HepG2 (cell line): ENCODE data around the gene SNRNP200. TPM values are rescaled to one million over a fixed set of nuclear protein-coding genes. Genes with fewer than 3 reads are reported as not detected.

ENCODE experiments used
- ATAC-seq: fragments of 200-7000 bp; cut with Tn5 transposase; 3 replicates; pipeline ENCODE4 v1.9.1; 2020; ENCODE audit warnings: mild to moderate bottlenecking, moderate library complexity
- BruUV-seq: library from RNA; stranded (reverse); fragments of 400-500 nt; replicated peaks from 2 replicates; lab custom pipeline; 2021; lab: Mats Ljungman, UMichigan
- CTCF ChIA-PET: fragments of 300-600 bp; formaldehyde crosslinking; extraction: SDS; loops from one replicate; lab custom pipeline; 2021; ENCODE audit warnings: low total read pairs, inconsistent platforms, low intra/inter-chr PET ratio; lab: Yijun Ruan, JAX
- POLR2A ChIA-PET: fragments of 350-600 bp; sonication (Branson Sonifier 250); formaldehyde crosslinking; loops from one replicate; lab custom pipeline; 2020; ENCODE audit warnings: antibody characterized with exemption, inconsistent platforms; lab: Yijun Ruan, JAX
- DNase-seq: peaks from one replicate; pipeline ENCODE4 v3.0.0-alpha.2; 2015; ENCODE audit warnings: low spot score
- FAIRE-seq: peaks from 3 replicates; lab custom pipeline; 2011; peaks lifted over from hg19 to GRCh38; lab: Jason Lieb, UNC
- H2AFZ ChIP-seq: one replicate; pipeline ENCODE4 v1.6.1; 2011; ENCODE audit warnings: low read length, inconsistent platforms
- H3K27ac ChIP-seq: fragments of 300-600 bp; 3 replicates; pipeline ENCODE4 v1.8.0; 2011; ENCODE audit warnings: mixed run types, mild to moderate bottlenecking, mixed read lengths, low read length, inconsistent platforms; ENCODE audit not compliant: insufficient read depth; ENCODE audit errors: extremely low read length
- H3K27me3 ChIP-seq, 2 experiments: fragments of 200-600 bp in 1 of 2; 2 replicates in 1 of 2; 3 replicates in 1 of 2; pipeline versions ENCODE4 v1.6.0 to v1.8.0; 2011; ENCODE audit warnings: low read length in 2 of 2, mild to moderate bottlenecking in 2 of 2, moderate library complexity in 2 of 2, inconsistent platforms in 1 of 2; ENCODE audit not compliant: insufficient read depth in 2 of 2, control insufficient read depth in 1 of 2
- H3K36me3 ChIP-seq, 2 experiments: fragments of 200-600 bp in 1 of 2; replicated peaks in 1 of 2; 2 replicates in 1 of 2; 3 replicates in 1 of 2; pipeline versions ENCODE4 v1.5.1 to v1.8.0; 2011; ENCODE audit warnings: low read length in 2 of 2, inconsistent platforms in 1 of 2; ENCODE audit not compliant: insufficient read depth in 2 of 2, control insufficient read depth in 1 of 2
- H3K4me1 ChIP-seq: 2 replicates; pipeline ENCODE4 v1.5.1; 2012; ENCODE audit warnings: low read length, inconsistent platforms; ENCODE audit not compliant: insufficient read depth
- H3K4me2 ChIP-seq: 2 replicates; pipeline ENCODE4 v1.6.0; 2011; ENCODE audit warnings: low read depth, low read length, inconsistent platforms
- H3K4me3 ChIP-seq, 3 experiments: fragments of 200-600 bp in 1 of 3; sonication (generic), shearing (Covaris generic) in 1 of 3; replicated peaks in 1 of 3; 2 replicates each; pipeline ENCODE4 v1.5.1; 2011 to 2016; ENCODE audit warnings: low read length in 3 of 3, inconsistent platforms in 2 of 3, low read depth in 2 of 3, mild to moderate bottlenecking in 2 of 3, control low read depth in 1 of 3, mixed read lengths in 1 of 3; ENCODE audit not compliant: insufficient read depth in 1 of 3
- H3K79me2 ChIP-seq: one replicate; pipeline ENCODE4 v1.6.1; 2011; ENCODE audit warnings: low read length, inconsistent platforms; ENCODE audit not compliant: insufficient read depth
- H3K9ac ChIP-seq: 2 replicates; pipeline ENCODE4 v1.6.0; 2011; ENCODE audit warnings: mild to moderate bottlenecking, low read depth, low read length, inconsistent platforms; ENCODE audit not compliant: insufficient read depth
- H3K9me3 ChIP-seq: 2 replicates; pipeline ENCODE4 v1.5.1; 2012; ENCODE audit warnings: mild to moderate bottlenecking, low read length
- H4K20me1 ChIP-seq: 2 replicates; pipeline ENCODE4 v1.6.0; 2011; ENCODE audit warnings: inconsistent platforms, mild to moderate bottlenecking, low read length, moderate library complexity; ENCODE audit not compliant: insufficient read depth
- ATRX ChIP-seq: sonication (generic); formaldehyde crosslinking; IDR thresholded peaks from 2 replicates; pipeline ENCODE4 v1.4.0; 2020; ENCODE audit warnings: missing genetic modification reagents, borderline replicate concordance
- DR1 ChIP-seq: sonication (generic); formaldehyde crosslinking; IDR thresholded peaks from 2 replicates; pipeline ENCODE4 v1.8.0; 2021; ENCODE audit warnings: mild to moderate bottlenecking, missing genetic modification reagents, inconsistent platforms
- EP300 ChIP-seq, 3 experiments: sonication (generic) in 1 of 3; formaldehyde crosslinking in 1 of 3; IDR thresholded peaks; 2 replicates each; pipeline versions ENCODE4 v1.5.1 to v1.6.1; 2011 to 2020; ENCODE audit warnings: low read depth in 2 of 3, low read length in 2 of 3, borderline replicate concordance in 1 of 3, improper control_type of control experiment in 1 of 3, mild to moderate bottlenecking in 1 of 3, missing genetic modification reagents in 1 of 3, moderate library complexity in 1 of 3
- IKZF1 ChIP-seq: fragments of 450-650 bp; IDR thresholded peaks from 2 replicates; pipeline ENCODE4 v1.7.1; 2016
- JUN ChIP-seq: sonication (generic); formaldehyde crosslinking; IDR thresholded peaks from 2 replicates; pipeline ENCODE4 v1.4.0; 2020; ENCODE audit warnings: mild to moderate bottlenecking, missing genetic modification reagents
- PHF20 ChIP-seq: sonication (generic); formaldehyde crosslinking; IDR thresholded peaks from 2 replicates; pipeline ENCODE4 v1.5.0; 2020; ENCODE audit warnings: mild to moderate bottlenecking, missing genetic modification reagents
- SMAD3 ChIP-seq: sonication (generic); formaldehyde crosslinking; IDR thresholded peaks from 2 replicates; pipeline ENCODE4 v1.4.0; 2020; ENCODE audit warnings: missing genetic modification reagents
- SRY ChIP-seq: sonication (generic); formaldehyde crosslinking; IDR thresholded peaks from 2 replicates; pipeline ENCODE4 v1.8.0; 2022; ENCODE audit warnings: mild to moderate bottlenecking, missing genetic modification reagents
- ZFY ChIP-seq: sonication (generic); formaldehyde crosslinking; IDR thresholded peaks from 2 replicates; pipeline ENCODE4 v1.4.0; 2020; ENCODE audit warnings: missing genetic modification reagents
- ZNF549 ChIP-seq: sonication (generic); formaldehyde crosslinking; IDR thresholded peaks from 2 replicates; pipeline ENCODE4 v1.5.0; 2020; ENCODE audit warnings: missing genetic modification reagents
- ZNF607 ChIP-seq: sonication (generic); formaldehyde crosslinking; IDR thresholded peaks from 2 replicates; pipeline ENCODE4 v1.5.1; 2020; ENCODE audit warnings: missing genetic modification reagents, mild to moderate bottlenecking, borderline replicate concordance
- ZNF773 ChIP-seq: sonication (generic); formaldehyde crosslinking; IDR thresholded peaks from 2 replicates; pipeline ENCODE4 v1.4.0; 2020; ENCODE audit warnings: missing genetic modification reagents, borderline replicate concordance
- ZNF788 ChIP-seq: sonication (generic); formaldehyde crosslinking; IDR thresholded peaks from 2 replicates; pipeline ENCODE4 v1.5.0; 2020; ENCODE audit warnings: mild to moderate bottlenecking, missing genetic modification reagents, borderline replicate concordance
- WGBS: methylation state at CpG from one replicate; pipeline ENCODE4 v1.1.6; 2017; ENCODE audit warnings: low lambda C conversion rate; 5-methylcytosine and 5-hydroxymethylcytosine counted together
- in situ Hi-C: cut with HindIII; loops from 2 replicates; pipeline ENCODE4 v1.10.0; 2017; ENCODE audit warnings: low pct_unique_long_range_greater_than_20kb; ENCODE audit not compliant: extremely low pct_ligation_motif_present
- intact Hi-C: fragments of 100-400 bp; cut with micrococcal nuclease; formaldehyde crosslinking; loops from one replicate; pipeline ENCODE4 v1.10.0; 2022; ENCODE audit not compliant: unreplicated experiment
- polyA plus RNA-seq, 8 experiments: library from polyadenylated mRNA; depleted of rRNA in 3 of 8; stranded (reverse) in 7 of 8; unstranded in 1 of 8; fragments of >200 nt; fragmentation: Illumina TruSeq in 4 of 8; extraction: Trizol in 4 of 8; gene quantifications; 2 replicates each; pipeline versions ENCODE4 v1.2.1 to v1.2.3, GENCODE V29; 2011 to 2016; ENCODE audit warnings: low read depth in 4 of 8, missing spikeins in 1 of 8, mixed read lengths in 1 of 8; ENCODE audit not compliant: insufficient read depth in 1 of 8
- total RNA-seq, 5 experiments: library from RNA; depleted of rRNA; stranded (reverse); fragments of >200 nt; fragmentation: Illumina TruSeq; extraction: Trizol; gene quantifications; 2 replicates each; pipeline ENCODE4 v1.2.3, GENCODE V29; 2016; ENCODE audit warnings: low read depth in 1 of 5
- TF ChIP-seq, protein P1 (sequence below): sonication (generic); formaldehyde crosslinking; IDR thresholded peaks from 2 replicates; pipeline ENCODE4 v1.5.1; 2020; ENCODE audit warnings: missing genetic modification reagents, mild to moderate bottlenecking, borderline replicate concordance
- TF ChIP-seq, protein P2 (sequence below): sonication (generic); formaldehyde crosslinking; IDR thresholded peaks from 2 replicates; pipeline ENCODE4 v1.4.0; 2020; ENCODE audit warnings: missing genetic modification reagents
- TF ChIP-seq, protein P3 (sequence below): IDR thresholded peaks from 2 replicates; pipeline ENCODE4 v1.6.1; 2016; ENCODE audit warnings: missing biosample characterization, missing genetic modification reagents, low read depth
- TF ChIP-seq, protein P4 (sequence below): IDR thresholded peaks from 2 replicates; pipeline ENCODE4 v1.6.1; 2016; ENCODE audit warnings: missing genetic modification reagents, missing compliant biosample characterization
- TF ChIP-seq, protein P5 (sequence below): sonication (generic); formaldehyde crosslinking; IDR thresholded peaks from 2 replicates; pipeline ENCODE4 v1.4.0; 2020; ENCODE audit warnings: low read depth, mild to moderate bottlenecking, missing genetic modification reagents

Gene SNRNP200
- total and polyA plus RNA-seq, 2 of the 13 experiments (the other 11 are each of a cell fraction or from before 2014, with no cell fraction given): 99.0 to 232 TPM

DNA sequence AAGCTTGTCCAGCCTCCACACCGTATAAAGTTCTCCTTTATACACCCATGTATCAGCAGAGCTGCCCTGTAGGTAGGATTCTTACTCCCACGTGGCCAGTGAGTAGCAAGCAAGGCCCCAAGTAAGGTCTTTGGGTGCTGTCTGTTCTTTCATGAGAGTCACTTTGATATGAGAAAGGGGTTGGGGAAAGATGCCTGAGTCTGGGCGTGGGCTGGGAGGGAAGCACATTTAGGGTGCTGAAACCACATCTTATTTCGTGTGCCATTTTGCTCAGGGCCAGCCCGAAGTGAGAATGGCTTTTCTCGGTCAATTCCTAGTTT lies 19.3 kb upstream of the SNRNP200 start (continued):
- TF ChIP-seq SMAD3 (CRISPR knock-in tag): no peak
- TF ChIP-seq JUN (CRISPR knock-in tag): no peak
- TF ChIP-seq SRY (CRISPR knock-in tag): 0 out of 2 replicates have a peak, but pooled peaks have one; percentile 5
- no peak for TF ChIP-seq DR1

DNA sequence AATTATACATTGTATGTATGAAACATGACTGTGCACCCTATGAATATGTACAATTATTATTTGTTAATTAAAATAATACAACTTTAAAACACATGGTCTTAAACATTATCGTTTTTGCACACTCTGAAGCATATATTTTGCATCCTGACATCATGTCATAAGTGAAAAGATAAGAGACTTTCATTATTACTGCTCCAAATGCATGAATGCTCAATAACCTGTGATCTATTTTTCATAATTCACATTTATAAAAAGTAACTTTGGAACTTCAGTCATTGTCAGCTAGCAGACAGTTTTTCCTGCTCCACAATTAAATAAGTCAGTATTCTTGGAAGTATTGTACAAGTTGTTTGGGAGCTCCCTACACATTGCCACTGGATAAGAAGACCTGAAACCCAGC lies 18.5 kb upstream of the SNRNP200 start:
- Histone ChIP-seq H3K9me3 (no peaks in the 10 kb centered on the region), H2AFZ (no peak overlapping the region), H3K4me1 (peaks cover 48% of the 10 kb centered on the region), H3K27ac (no peak overlapping the region), H3K9ac (no peak overlapping the region), H3K4me3 (no peak overlapping the region), H3K4me2 (no peak overlapping the region), H3K36me3 (peaks cover 5 to 15% of the 10 kb centered on the region in 2 experiments; a peak in 4 of 5 replicates), H4K20me1 (no peaks in the 10 kb centered on the region), H3K79me2 (no peaks in the 10 kb centered on the region), H3K27me3 (peaks cover 7 to 29% of the 10 kb centered on the region in 2 experiments; a peak in 4 of 5 replicates)
- ATAC-seq (no peak), DNase-seq (no peak), FAIRE-seq (no peak)
- ChIA-PET POLR2A (interaction anchor here (3.6 kb wide), 1 partner anchor 11 kb away, joined by 43 read pairs; the partner anchor contains the start of gene NCAPH), CTCF (no interaction called here)
- intact Hi-C loops: loop anchor here (10.0 kb wide), 1 partner anchor 119 kb away; the partner anchor contains the start of gene STARD7
- 15% methylated on average over 1 of the region's 1 CpG for WGBS
- in situ Hi-C loops: no loop called here
- no TSS peak for BruUV-seq
- TF ChIP-seq ZNF773: no peak
- TF ChIP-seq ATRX (CRISPR knock-in tag): no peak
- TF ChIP-seq, protein P1, sequence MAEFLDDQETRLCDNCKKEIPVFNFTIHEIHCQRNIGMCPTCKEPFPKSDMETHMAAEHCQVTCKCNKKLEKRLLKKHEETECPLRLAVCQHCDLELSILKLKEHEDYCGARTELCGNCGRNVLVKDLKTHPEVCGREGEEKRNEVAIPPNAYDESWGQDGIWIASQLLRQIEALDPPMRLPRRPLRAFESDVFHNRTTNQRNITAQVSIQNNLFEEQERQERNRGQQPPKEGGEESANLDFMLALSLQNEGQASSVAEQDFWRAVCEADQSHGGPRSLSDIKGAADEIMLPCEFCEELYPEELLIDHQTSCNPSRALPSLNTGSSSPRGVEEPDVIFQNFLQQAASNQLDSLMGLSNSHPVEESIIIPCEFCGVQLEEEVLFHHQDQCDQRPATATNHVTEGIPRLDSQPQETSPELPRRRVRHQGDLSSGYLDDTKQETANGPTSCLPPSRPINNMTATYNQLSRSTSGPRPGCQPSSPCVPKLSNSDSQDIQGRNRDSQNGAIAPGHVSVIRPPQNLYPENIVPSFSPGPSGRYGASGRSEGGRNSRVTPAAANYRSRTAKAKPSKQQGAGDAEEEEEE (CRISPR knock-in tag): no peak
- no peak for TF ChIP-seq PHF20 (CRISPR knock-in tag)
- TF ChIP-seq ZFY (CRISPR knock-in tag): no peak
- no peak for TF ChIP-seq ZNF549 (CRISPR knock-in tag)
- TF ChIP-seq, protein P2, sequence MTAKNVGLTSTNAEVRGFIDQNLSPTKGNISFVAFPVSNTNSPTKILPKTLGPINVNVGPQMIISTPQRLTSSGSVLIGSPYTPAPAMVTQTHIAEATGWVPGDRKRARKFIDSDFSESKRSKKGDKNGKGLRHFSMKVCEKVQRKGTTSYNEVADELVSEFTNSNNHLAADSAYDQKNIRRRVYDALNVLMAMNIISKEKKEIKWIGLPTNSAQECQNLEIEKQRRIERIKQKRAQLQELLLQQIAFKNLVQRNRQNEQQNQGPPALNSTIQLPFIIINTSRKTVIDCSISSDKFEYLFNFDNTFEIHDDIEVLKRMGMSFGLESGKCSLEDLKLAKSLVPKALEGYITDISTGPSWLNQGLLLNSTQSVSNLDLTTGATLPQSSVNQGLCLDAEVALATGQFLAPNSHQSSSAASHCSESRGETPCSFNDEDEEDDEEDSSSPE (CRISPR knock-in tag): no peak
- no peak for TF ChIP-seq IKZF1
- TF ChIP-seq, protein P3, sequence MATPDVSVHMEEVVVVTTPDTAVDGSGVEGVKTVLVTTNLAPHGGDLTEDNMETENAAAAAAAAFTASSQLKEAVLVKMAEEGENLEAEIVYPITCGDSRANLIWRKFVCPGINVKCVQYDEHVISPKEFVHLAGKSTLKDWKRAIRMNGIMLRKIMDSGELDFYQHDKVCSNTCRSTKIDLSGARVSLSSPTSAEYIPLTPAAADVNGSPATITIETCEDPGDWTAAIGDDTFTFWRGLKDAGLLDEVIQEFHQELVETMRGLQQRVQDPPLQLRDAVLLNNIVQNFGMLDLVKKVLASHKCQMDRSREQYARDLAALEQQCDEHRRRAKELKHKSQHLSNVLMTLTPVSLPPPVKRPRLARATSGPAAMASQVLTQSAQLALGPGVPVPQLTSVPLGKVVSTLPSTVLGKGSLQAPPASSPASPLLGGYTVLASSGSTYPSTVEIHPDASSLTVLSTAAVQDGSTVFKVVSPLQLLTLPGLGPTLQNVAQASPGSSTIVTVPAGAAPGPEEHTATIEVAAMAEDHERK: no peak
- no peak for TF ChIP-seq ZNF788 (CRISPR knock-in tag)
- TF ChIP-seq, protein P4, sequence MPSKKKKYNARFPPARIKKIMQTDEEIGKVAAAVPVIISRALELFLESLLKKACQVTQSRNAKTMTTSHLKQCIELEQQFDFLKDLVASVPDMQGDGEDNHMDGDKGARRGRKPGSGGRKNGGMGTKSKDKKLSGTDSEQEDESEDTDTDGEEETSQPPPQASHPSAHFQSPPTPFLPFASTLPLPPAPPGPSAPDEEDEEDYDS (CRISPR knock-in tag): no peak
- no peak for TF ChIP-seq EP300 (IDR thresholded peaks at IDR 0.05; ENCODE audit: low read depth in 2 of 2, low read length in 2 of 2)
- no peak for TF ChIP-seq EP300 (CRISPR knock-in tag; IDR thresholded peaks at IDR 0.05; ENCODE audit: borderline replicate concordance)
- TF ChIP-seq, protein P5, sequence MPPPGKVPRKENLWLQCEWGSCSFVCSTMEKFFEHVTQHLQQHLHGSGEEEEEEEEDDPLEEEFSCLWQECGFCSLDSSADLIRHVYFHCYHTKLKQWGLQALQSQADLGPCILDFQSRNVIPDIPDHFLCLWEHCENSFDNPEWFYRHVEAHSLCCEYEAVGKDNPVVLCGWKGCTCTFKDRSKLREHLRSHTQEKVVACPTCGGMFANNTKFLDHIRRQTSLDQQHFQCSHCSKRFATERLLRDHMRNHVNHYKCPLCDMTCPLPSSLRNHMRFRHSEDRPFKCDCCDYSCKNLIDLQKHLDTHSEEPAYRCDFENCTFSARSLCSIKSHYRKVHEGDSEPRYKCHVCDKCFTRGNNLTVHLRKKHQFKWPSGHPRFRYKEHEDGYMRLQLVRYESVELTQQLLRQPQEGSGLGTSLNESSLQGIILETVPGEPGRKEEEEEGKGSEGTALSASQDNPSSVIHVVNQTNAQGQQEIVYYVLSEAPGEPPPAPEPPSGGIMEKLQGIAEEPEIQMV (CRISPR knock-in tag): no peak
- TF ChIP-seq ZNF607 (CRISPR knock-in tag): no peak
